ENCODE measurements around the gene MARCKSL1.

DNA sequence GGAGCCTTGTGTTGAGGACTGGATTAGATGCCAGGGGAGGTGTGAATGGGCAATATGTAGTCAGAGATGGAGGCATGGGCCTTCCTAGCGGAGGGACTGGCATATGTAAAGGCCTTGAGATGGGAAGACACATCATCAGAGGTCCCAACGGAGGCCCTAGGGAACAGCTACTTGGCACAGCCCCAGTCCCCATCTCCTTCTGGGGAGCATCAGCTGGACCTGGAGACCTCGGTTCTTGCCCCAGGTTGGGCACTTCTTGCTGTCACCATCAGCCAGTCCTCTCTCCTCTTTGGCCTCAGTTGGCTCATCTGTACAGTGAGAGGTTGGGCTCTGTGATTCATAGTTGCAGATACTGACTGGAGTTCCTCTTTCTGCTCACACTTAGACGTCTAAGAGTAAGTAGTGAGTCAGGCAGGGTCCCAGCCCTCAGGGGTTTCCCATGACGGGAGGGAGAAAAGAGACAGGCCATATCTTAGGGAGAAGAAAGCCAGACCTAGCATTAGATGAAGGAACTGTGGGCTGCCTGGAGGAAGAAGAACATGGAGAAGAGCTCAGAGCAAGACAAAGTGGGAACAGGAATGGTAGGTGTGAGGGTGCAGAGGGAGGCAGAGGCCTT lies 3.4 kb upstream of the MARCKSL1 start:
- TF ChIP-seq, protein P1, sequence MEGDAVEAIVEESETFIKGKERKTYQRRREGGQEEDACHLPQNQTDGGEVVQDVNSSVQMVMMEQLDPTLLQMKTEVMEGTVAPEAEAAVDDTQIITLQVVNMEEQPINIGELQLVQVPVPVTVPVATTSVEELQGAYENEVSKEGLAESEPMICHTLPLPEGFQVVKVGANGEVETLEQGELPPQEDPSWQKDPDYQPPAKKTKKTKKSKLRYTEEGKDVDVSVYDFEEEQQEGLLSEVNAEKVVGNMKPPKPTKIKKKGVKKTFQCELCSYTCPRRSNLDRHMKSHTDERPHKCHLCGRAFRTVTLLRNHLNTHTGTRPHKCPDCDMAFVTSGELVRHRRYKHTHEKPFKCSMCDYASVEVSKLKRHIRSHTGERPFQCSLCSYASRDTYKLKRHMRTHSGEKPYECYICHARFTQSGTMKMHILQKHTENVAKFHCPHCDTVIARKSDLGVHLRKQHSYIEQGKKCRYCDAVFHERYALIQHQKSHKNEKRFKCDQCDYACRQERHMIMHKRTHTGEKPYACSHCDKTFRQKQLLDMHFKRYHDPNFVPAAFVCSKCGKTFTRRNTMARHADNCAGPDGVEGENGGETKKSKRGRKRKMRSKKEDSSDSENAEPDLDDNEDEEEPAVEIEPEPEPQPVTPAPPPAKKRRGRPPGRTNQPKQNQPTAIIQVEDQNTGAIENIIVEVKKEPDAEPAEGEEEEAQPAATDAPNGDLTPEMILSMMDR (IDR thresholded peaks at IDR 0.05 in 4 of 5, conservative IDR thresholded peaks at IDR 0.05 in 1 of 5): no peak
- no peak for TF ChIP-seq POLR2A (IDR thresholded peaks at IDR 0.05)

Measured in gastrocnemius medialis (tissue), 4 donors.